ENCODE data around the gene NNMT. TPM values are rescaled to one million over a fixed set of nuclear protein-coding genes. Genes with fewer than 3 reads are reported as not detected.

Gene NNMT
- total RNA-seq (2022), result 2.4 TPM in 2 replicates
- Bru-seq, nascent RNA, result percentile 29 among the genes with signal in this experiment
- BruChase-seq, experiment 1, labeled RNA remaining after a 2-hour chase, result percentile 31 among the genes with signal in this experiment
- BruChase-seq, experiment 2, labeled RNA remaining after a 6-hour chase, result percentile 33 among the genes with signal in this experiment
- long read RNA-seq, partial matches to known transcripts, result 0 of 1 reads
- long read RNA-seq, other reads (novel, unspliced or antisense), result 1 of 1 reads

DNA sequence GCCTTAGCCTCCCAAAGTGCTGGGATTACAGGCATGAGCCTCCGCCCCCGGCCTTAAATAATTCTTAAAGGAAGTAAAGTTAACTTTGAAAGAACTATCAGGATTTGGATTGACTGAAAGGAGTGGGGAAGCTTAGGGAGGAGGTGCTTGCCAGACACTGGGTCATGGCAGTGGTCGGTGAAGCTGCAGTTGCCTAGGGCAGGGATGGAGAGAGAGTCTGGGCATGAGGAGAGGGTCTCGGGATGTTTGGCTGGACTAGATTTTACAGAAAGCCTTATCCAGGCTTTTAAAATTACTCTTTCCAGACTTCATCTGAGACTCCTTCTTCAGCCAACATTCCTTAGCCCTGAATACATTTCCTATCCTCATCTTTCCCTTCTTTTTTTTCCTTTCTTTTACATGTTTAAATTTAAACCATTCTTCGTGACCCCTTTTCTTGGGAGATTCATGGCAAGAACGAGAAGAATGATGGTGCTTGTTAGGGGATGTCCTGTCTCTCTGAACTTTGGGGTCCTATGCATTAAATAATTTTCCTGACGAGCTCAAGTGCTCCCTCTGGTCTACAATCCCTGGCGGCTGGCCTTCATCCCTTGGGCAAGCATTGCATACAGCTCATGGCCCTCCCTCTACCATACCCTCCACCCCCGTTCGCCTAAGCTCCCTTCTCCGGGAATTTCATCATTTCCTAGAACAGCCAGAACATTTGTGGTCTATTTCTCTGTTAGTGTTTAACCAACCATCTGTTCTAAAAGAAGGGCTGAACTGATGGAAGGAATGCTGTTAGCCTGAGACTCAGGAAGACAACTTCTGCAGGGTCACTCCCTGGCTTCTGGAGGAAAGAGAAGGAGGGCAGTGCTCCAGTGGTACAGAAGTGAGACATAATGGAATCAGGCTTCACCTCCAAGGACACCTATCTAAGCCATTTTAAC lies at the start of gene NNMT:
TSS of gene NNMT (plus strand) at position 724 of the 929 bp plus-strand sequence. CDS start at position 882, 158 bp downstream.
- CTCF ChIA-PET, result interaction anchor here (0.5 to 1.4 kb wide), 2 partner anchors 20 to 36 kb away, joined by 3 read pairs; no protein-coding TSS in a partner anchor
- TF ChIP-seq, protein P1, sequence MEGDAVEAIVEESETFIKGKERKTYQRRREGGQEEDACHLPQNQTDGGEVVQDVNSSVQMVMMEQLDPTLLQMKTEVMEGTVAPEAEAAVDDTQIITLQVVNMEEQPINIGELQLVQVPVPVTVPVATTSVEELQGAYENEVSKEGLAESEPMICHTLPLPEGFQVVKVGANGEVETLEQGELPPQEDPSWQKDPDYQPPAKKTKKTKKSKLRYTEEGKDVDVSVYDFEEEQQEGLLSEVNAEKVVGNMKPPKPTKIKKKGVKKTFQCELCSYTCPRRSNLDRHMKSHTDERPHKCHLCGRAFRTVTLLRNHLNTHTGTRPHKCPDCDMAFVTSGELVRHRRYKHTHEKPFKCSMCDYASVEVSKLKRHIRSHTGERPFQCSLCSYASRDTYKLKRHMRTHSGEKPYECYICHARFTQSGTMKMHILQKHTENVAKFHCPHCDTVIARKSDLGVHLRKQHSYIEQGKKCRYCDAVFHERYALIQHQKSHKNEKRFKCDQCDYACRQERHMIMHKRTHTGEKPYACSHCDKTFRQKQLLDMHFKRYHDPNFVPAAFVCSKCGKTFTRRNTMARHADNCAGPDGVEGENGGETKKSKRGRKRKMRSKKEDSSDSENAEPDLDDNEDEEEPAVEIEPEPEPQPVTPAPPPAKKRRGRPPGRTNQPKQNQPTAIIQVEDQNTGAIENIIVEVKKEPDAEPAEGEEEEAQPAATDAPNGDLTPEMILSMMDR (IDR thresholded peaks at IDR 0.05; ENCODE audit: insufficient read depth in 1 of 2, low read depth in 1 of 2, low read length in 1 of 2, severe bottlenecking in 1 of 2, unreplicated experiment in 1 of 2), result no peak
- Mint-ChIP-seq H3K27ac (ENCODE audit: unreplicated experiment) (peak within 1 kb of the TSS; percentile 42), H3K9me3 (ENCODE audit: unreplicated experiment) (peaks cover under 1% of the 10 kb centered on the region), H3K36me3 (ENCODE audit: insufficient read depth, unreplicated experiment) (no peaks in the 10 kb centered on the region), H3K4me1 (ENCODE audit: low read depth, unreplicated experiment) (peaks cover 15% of the 10 kb centered on the region), H3K4me3 (ENCODE audit: unreplicated experiment) (no peak within 1 kb of the TSS), H3K27me3 (ENCODE audit: insufficient read depth, unreplicated experiment) (peaks cover 2% of the 10 kb centered on the region)
- no peak for DNase-seq
- no peaks in the 10 kb centered on the region for H3K9me3 ChIP-seq
- BruUV-seq (replicated peaks), result no TSS peak
- H3K27me3 ChIP-seq (replicated peaks; ENCODE audit: control insufficient read depth, insufficient read depth, low read length), result no peaks in the 10 kb centered on the region
- H3K4me3 ChIP-seq (ENCODE audit: low read depth, low read length), result no peak within 1 kb of the TSS
- no peaks in the 10 kb centered on the region for H3K36me3 ChIP-seq (ENCODE audit: control insufficient read depth, insufficient read depth, low read length)
- intact Hi-C loops (cut with micrococcal nuclease; ENCODE audit: unreplicated experiment), result no loop called here
- H3K4me1 ChIP-seq, result peaks cover 23% of the 10 kb centered on the region; the same call in 1 of the 2 replicates
- POLR2A ChIA-PET, result no interaction called here

DNA sequence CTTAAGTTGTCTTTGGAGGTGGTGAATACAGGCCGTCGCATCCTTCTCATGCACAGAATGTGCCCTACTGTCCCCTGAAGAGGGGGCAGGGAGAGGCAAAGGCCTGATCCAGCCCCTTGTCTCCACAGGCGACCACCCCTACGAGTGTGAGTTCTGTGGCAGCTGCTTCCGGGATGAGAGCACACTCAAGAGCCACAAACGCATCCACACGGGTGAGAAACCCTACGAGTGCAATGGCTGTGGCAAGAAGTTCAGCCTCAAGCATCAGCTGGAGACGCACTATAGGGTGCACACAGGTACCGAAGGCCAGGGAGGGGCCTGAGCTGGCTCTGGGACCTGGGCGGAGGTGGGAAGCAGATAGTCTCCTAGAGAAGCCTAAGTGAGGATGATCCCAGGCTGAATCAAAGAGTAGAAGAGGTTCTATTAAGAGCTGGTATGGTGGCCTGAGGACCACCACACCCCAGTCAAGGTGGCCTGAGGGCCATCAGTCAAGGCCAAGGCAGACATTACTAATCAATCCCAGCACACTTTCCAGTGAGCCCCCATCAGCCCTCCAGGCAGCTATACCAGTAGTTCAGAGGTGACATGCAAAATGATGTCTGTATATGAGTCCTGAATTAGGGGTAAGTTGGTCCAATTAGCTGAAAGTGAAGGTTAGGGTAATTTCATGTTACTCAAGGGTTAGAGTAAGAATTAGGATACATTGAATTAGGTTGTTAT lies 49.0 kb upstream of the NNMT start:
- H3K4me1 ChIP-seq, result no peaks in the 10 kb centered on the region
- no peak overlapping the region for H3K27ac Mint-ChIP-seq (ENCODE audit: unreplicated experiment)
- H3K27me3 Mint-ChIP-seq (ENCODE audit: insufficient read depth, unreplicated experiment), result no peaks in the 10 kb centered on the region
- H3K4me1 Mint-ChIP-seq (ENCODE audit: low read depth, unreplicated experiment), result no peaks in the 10 kb centered on the region
- no peak for DNase-seq
- no peaks in the 10 kb centered on the region for H3K9me3 Mint-ChIP-seq (ENCODE audit: unreplicated experiment)
- no TSS peak for BruUV-seq (replicated peaks)
- intact Hi-C loops (cut with micrococcal nuclease; ENCODE audit: unreplicated experiment), result no loop called here
- H3K36me3 ChIP-seq (ENCODE audit: control insufficient read depth, insufficient read depth, low read length), result no peaks in the 10 kb centered on the region
- ChIA-PET CTCF (interaction anchor here (0.6 kb wide), 1 partner anchor 15 kb away, joined by 3 read pairs; no protein-coding TSS in a partner anchor), POLR2A (no interaction called here)
- H3K4me3 ChIP-seq (ENCODE audit: low read depth, low read length), result no peak overlapping the region
- no peaks in the 10 kb centered on the region for H3K27me3 ChIP-seq (replicated peaks; ENCODE audit: control insufficient read depth, insufficient read depth, low read length)
- no peak overlapping the region for H3K4me3 Mint-ChIP-seq (ENCODE audit: unreplicated experiment)
- H3K9me3 ChIP-seq, result no peaks in the 10 kb centered on the region
- peaks cover 5% of the 10 kb centered on the region for H3K36me3 Mint-ChIP-seq (ENCODE audit: insufficient read depth, unreplicated experiment)
- TF ChIP-seq, protein P1 (IDR thresholded peaks at IDR 0.05; ENCODE audit: insufficient read depth in 1 of 2, low read depth in 1 of 2, low read length in 1 of 2, severe bottlenecking in 1 of 2, unreplicated experiment in 1 of 2), result no peak

DNA sequence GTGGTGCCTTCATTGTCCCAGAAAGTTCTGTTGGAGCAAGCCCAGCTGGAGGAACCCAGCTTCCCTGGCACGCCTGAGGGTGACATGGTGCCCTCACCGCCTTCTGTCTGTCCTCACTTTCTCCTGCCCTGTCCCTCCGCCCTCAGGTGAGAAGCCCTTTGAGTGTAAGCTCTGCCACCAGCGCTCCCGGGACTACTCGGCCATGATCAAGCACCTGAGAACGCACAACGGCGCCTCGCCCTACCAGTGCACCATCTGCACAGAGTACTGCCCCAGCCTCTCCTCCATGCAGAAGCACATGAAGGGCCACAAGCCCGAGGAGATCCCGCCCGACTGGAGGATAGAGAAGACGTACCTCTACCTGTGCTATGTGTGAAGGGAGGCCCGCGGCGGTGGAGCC lies 46.0 kb upstream of the NNMT start:
- Mint-ChIP-seq H3K27ac (ENCODE audit: unreplicated experiment) (no peak overlapping the region), H3K36me3 (ENCODE audit: insufficient read depth, unreplicated experiment) (peaks cover 5% of the 10 kb centered on the region), H3K4me3 (ENCODE audit: unreplicated experiment) (no peak overlapping the region), H3K27me3 (ENCODE audit: insufficient read depth, unreplicated experiment) (no peaks in the 10 kb centered on the region), H3K9me3 (ENCODE audit: unreplicated experiment) (no peaks in the 10 kb centered on the region), H3K4me1 (ENCODE audit: low read depth, unreplicated experiment) (no peaks in the 10 kb centered on the region)
- no TSS peak for BruUV-seq (replicated peaks)
- ChIA-PET CTCF (interaction anchor here (0.7 to 1.1 kb wide), 3 partner anchors 11 to 263 kb away, joined by 3 to 8 read pairs (median 5); no protein-coding TSS in a partner anchor), POLR2A (no interaction called here)
- Histone ChIP-seq H3K27me3 (replicated peaks; ENCODE audit: control insufficient read depth, insufficient read depth, low read length) (no peaks in the 10 kb centered on the region), H3K4me3 (ENCODE audit: low read depth, low read length) (no peak overlapping the region), H3K4me1 (no peaks in the 10 kb centered on the region), H3K36me3 (ENCODE audit: control insufficient read depth, insufficient read depth, low read length) (no peaks in the 10 kb centered on the region), H3K9me3 (no peaks in the 10 kb centered on the region)
- no peak for DNase-seq
- intact Hi-C loops (cut with micrococcal nuclease; ENCODE audit: unreplicated experiment), result no loop called here
- TF ChIP-seq, protein P1 (IDR thresholded peaks at IDR 0.05; ENCODE audit: insufficient read depth in 1 of 2, low read depth in 1 of 2, low read length in 1 of 2, severe bottlenecking in 1 of 2, unreplicated experiment in 1 of 2), result no peak
